GM18951 (cell line): ENCODE measurements around the gene CLCNKB.
"Not testable (repeated sequence)": the region's sequence is repeated elsewhere in the genome, so short reads cannot be mapped to it uniquely, and the experiment has no call there.

Experiments used
- POLR2A ChIP-seq: IDR thresholded peaks from 4 replicates; pipeline ENCODE4 v1.6.1; 2011; ENCODE audit warnings: mild to moderate bottlenecking; ENCODE audit not compliant: insufficient read length, insufficient read depth; ENCODE audit errors: extremely low read depth
- in situ Hi-C: fragments of 300-500 bp; cut with MboI; formaldehyde crosslinking; loops from one replicate; pipeline ENCODE4 v1.12.0; 2022; ENCODE audit warnings: low sequenced_read_pairs, mixed read lengths, inconsistent platforms; ENCODE audit not compliant: unreplicated experiment

Gene CLCNKB

DNA sequence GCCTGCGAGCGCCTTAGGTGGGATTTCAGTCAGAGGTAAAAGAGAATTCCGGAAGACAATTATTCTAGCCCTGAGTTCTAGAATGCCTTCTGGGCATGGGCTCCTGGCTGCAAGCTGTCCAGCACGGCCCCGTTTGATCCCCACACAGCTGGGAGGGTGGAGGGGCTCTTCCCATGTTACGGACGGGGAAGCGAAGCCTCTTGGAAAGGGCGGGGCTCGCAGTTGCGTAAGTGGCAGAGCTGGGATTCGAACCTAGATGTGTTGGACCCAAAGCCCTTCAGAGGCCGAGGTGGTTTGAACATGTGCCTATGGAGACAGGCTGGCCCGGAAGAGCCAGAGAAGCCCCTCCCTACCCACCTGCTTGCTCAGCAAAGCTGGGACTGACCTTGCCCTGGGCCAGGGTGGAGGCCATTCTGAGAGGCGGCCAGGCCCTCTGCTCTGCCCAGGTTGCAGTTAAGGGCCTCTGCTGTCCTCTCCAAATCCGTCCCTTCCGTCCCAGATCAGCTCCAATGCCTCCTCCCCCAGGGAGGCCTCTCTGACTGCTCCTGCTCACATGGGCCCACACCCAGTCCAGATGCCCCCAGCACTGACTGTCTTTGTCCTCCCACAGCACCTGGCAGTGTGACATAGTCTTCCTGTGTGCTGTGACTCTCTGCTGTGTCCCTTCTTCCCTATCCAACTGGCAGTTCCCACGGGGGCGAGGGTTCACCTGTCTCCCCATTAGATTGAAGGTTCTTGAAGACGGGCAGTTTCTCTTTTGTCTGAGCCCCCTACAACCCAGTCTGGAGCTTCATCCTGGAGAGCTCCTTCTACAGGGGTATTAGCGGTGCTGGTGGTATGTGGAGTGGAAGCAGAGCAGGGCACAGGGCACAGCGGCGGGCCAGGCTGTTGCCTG is 24.6 kb upstream of the CLCNKB start:
- TF ChIP-seq POLR2A = no peak
- in situ Hi-C loops = no loop called here

DNA sequence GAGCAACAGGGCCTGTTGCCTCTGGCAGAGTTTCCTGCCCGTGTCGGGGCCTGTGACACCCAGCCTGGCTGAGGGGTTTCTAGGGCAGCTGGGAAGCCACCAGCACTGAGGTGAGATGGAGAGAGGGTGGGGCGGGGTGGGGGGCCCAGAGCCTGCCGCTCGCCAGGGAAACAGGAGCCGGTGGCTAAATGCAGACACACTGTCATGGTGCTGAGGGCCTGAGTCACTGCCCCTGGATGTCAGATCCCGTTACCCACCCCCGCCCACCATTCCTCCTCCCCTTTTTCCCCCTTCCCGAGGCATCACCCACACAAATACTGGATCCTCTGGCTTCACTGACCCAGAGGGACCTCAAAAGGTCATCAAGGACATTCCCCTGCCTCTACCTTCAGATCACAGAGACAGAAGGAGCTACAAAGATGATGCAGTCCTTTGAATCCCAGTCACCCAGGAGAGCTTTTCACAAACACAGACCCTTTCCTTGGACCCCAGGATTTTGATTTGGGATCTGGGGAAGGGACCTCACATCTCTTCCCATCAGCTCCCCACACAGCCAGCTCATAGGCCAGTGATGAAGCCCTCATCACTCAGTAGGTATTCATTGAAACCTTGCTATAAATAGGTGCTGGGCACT is 23.8 kb upstream of the CLCNKB start:
- TF ChIP-seq POLR2A = no peak
- in situ Hi-C loops = no loop called here

DNA sequence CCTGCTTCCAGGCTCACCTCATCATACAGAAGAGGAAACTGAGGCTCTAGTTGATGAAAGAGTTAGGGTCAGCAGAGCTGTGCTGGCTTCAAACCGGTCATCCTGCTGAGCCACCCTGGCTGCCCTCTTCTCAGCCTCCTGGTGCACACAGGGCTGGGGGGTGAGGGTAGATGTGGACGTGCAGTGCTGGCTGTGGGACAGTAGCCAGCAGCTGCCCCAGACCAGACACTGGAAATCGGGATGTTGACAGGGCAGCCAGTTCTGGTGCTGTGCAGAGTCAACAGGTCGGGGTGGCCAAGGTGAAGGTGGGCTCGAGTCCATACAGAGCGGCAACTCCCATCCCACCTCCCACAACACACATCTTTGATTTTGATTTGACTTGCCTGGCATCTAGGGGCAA is 23.3 kb upstream of the CLCNKB start:
- TF ChIP-seq POLR2A = no peak

DNA sequence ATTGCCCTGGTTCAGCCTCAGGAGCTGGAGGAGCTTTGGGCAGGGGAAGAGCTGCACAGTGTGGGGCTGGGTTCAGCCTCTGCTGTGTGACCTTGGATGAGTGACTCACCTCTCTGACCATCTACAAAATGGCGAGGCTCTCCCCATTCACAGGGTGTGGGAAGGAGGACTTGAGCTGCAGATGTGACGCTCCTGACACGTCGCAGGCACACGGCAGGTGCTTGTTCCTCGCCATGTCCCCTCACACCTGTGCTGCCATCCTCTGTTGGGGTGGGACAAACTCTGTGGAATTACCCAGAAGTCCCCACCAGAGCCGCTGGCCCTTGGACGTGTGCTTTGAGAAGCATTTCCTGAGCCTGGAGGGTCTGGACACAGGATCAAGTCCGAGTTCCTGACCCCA is 22.7 kb upstream of the CLCNKB start:
- in situ Hi-C loops = not testable (repeated sequence)

More for the DNA sequence above, 23.3 kb upstream of the CLCNKB start:
- in situ Hi-C loops = no loop called here

DNA sequence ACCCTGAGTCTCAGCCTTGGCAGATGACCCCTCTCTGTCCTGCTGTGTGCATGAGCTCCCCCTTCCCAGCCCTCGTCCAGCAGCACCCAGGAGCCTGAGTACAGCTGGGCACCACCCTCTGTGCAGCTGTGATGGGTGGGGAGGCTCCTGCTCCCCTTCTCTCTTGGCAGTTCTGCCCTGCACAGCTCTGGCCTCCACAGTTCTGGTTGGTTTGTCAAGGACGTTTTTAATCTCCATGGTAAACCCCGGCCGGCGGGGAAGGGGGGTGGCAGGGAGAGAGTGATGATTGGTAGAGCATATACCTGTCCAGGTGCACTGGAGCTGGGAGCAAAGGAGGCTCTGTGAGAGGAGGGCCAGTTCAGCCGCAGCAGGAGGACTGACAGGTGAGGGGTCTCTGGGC is 21.9 kb upstream of the CLCNKB start, which contains the start of gene CLCNKA:
CLCNKA (plus strand) TSS at position 356 of the 400 bp plus-strand sequence. CDS start 584 bp downstream, outside the sequence.
- in situ Hi-C loops = no loop called here
- no peak for TF ChIP-seq POLR2A

DNA sequence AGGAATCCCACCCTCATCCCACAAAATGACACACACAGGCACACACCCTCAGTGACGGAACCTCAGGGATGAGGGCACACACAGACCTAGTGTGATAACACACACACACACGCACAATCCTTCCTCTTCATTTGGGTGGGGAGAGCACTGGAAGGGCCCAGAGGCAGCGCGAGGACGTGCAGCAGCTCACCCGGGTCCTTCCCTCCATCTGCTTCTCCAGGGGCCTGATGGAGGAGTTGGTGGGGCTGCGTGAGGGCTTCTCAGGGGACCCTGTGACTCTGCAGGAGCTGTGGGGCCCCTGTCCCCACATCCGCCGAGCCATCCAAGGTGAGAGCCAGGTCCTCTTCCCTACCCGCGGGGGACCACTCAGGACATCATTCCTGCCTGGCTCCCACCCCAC is 21.2 kb upstream of the CLCNKB start:
- TF ChIP-seq POLR2A = no peak

DNA sequence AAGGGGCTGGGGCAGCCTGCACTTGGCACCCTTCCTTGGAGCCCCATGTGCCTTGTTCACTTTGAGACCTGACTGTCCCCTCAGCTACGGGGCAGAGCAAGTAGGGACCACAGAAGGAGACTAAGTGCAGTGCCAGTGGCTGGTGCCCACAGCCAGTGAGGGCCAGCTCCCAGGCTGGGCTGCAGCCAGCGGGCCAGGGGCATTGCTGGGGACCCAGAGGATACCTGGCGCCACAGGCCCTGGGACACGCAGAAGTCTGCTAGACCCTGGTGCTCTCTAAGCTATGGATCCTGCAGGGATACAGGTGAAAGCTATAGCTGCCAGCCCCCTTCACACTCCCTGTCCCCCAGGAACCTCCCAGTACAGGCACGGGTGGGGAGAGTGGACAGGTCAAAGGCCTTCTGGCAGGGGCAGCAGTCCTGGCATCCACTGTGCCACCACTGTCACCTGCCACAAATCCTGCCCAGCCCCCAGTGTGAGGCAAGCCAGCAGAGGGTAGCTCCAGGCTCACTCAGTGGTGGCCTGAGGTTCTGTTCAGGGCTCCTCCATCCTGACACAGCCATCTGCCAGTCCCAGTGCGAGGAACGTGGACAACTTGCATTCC is 20.4 kb upstream of the CLCNKB start:
- TF ChIP-seq POLR2A = no peak

More for the DNA sequence above, 21.2 kb upstream of the CLCNKB start:
- in situ Hi-C loops = no loop called here

DNA sequence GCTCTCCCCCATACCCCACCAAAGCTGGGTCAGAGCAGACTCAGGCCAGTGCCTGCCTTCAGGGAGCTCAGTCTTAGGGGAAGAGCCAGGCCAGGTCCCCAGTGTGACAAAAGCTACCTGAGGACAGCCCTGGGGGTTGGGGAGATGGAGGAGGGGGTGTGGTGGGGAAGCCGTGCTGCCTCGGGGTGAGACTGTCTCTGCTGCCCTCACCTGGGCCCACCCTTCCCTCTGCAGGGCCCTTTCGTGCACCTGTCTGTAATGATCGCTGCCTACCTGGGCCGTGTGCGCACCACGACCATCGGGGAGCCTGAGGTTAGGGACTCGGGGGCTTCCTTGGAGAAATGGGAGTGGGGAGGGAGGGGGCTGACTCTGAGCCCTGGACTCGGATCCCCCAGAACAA is 17.3 kb upstream of the CLCNKB start:
- in situ Hi-C loops = not testable (repeated sequence)

More for the DNA sequence above, 20.4 kb upstream of the CLCNKB start:
- in situ Hi-C loops = no loop called here

DNA sequence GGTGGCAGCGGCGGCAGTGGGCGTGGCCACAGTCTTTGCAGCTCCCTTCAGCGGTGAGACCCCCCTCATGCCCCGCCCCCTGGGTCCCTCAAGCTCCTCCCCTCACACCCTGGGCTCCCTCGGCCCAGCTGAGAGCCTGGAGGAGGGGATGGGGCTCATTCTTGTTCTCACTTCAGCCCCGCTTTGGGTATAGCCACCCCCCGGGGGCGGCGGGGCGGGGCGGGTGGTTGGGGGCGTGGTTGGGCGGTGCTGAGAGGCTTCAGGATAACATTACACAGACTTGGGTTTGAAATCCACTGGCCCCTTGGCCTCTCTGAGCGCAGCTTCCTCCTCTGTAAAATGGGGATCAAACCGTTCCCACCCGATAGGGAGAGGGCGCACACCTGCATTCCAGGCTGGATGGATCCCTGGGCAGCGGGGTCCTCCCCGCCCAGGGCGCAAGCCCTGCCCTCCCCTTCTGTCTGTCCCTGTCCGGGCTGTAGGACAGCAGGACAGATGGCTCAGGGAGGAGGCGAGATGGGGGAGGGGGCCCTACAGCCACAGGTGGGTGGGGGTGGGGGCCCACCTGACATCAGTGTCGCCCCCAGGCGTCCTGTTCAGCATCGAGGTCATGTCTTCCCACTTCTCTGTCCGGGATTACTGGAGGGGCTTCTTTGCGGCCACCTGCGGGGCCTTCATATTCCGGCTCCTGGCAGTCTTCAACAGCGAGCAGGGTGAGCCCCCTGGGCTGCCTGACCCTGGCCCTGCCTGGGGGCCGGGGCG is 16.7 kb upstream of the CLCNKB start:
- in situ Hi-C loops = no loop called here
- TF ChIP-seq POLR2A = no peak

DNA sequence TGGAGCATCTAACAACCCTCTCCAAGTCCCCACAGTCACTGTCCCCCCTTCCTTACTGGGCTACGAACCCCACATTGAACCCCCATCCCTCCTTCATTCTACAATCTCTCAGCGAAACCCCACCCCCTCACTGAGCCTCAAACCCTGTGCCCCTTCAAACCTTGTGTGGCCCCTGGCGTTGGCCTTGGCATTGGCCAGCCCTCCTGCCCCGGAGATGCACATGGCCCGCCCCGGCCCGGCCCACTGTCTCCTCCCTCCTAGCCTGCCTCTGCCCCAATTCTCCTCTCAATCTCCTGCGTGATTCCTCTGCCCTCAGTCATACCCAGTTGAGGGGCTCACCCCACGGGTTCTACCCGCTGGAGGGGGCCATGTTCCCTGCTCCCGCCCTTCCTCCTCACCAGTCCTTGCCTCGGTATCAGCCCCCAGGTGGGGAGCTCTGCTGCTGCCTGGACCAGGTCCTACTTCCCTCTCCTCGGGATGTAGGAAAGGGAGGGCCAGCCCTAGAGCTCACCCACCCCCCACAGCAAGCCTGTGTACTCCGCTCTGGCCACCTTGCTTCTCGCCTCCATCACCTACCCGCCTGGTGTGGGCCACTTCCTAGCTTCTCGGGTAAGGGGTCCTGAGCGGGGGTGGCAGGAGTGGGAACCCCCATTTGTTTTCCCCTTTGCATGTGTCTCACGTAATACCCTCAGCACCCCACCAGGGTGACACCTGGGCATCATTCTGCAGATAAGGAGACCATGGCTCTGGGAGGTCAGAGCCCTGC is 15.2 kb upstream of the CLCNKB start:
- in situ Hi-C loops = no loop called here
- TF ChIP-seq POLR2A = no peak

DNA sequence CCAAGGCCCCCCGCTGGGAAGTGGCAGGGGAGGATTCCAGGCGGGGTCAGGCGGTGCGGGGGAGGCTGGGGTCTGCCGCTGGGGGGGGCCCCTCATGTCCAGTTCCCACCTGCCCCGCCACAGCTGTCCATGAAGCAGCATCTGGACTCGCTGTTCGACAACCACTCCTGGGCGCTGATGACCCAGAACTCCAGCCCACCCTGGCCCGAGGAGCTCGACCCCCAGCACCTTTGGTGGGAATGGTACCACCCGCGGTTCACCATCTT is 14.6 kb upstream of the CLCNKB start:
- in situ Hi-C loops = not testable (repeated sequence)

DNA sequence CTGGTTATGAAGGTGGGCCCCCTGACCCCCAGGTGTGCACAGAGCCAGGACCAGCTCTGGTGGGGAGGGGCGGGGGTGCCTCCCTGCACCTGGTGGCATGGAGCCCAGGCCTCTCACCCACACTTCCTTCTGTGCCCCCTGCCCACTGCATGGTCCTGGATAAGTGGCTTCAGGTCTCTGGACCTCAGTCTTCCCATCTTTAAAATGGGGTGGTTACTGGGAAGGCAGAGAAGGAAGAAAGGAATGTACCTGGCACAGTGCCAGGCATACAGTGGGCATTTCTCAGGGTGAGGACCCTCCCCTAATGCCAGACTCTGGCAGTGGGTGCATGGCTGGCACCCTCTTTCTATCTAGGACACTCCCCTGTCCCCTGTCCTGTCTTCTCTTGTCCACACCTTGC is 14.3 kb upstream of the CLCNKB start:
- TF ChIP-seq POLR2A = no peak

DNA sequence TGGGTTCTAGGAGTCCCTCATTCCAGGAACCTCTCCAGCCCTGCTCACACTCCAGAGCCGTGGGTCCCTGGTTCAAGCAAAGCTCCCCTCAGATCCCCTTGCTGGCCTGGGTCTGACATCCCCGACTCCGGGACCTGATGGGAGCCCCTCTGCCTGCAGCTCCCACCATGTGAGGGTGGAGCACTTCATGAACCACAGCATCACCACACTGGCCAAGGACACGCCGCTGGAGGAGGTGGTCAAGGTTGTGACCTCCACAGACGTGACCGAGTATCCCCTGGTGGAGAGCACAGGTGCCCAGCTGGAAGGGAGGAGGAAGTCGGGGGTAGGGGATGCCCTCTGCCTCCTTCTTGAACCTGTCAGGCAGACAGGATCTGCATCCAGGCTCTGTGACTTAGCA is 12.0 kb upstream of the CLCNKB start:
- in situ Hi-C loops = no loop called here
- TF ChIP-seq POLR2A = no peak

More for the DNA sequence above, 14.3 kb upstream of the CLCNKB start:
- in situ Hi-C loops = no loop called here
